Kidney (tissue), 14 donors: ENCODE results near the gene MANEA. TPM values are rescaled to one million over a fixed set of nuclear protein-coding genes. Genes with fewer than 3 reads are reported as not detected.

Experiments used
- DNase-seq, 5 donors: peaks; one replicate each; pipeline ENCODE4 v3.0.0-alpha.2; 2013 to 2020
- FAIRE-seq: peaks from 2 replicates; lab custom pipeline; 2012; peaks lifted over from hg19 to GRCh38; lab: Jason Lieb, UNC
- H3K27ac ChIP-seq, 2 donors: one replicate each; pipeline ENCODE4 v1.7.0; 2013; ENCODE audit warnings: low read depth in 2 of 2, low read length in 2 of 2, inconsistent platforms in 1 of 2
- H3K27me3 ChIP-seq: one replicate; pipeline ENCODE4 v1.7.1; 2013; ENCODE audit warnings: low read length, inconsistent platforms; ENCODE audit not compliant: control insufficient read depth, insufficient read depth
- H3K36me3 ChIP-seq, 3 donors: one replicate each; pipeline versions ENCODE4 v1.7.0 to v1.7.1; 2013; ENCODE audit warnings: low read length in 3 of 3, control low read depth in 1 of 3, inconsistent platforms in 1 of 3; ENCODE audit not compliant: insufficient read depth in 3 of 3, control insufficient read depth in 2 of 3
- H3K4me1 ChIP-seq, 3 donors: one replicate each; pipeline versions ENCODE4 v1.7.0 to v1.7.1; 2013; ENCODE audit warnings: low read length in 3 of 3, inconsistent platforms in 1 of 3, low read depth in 1 of 3; ENCODE audit not compliant: control insufficient read depth in 2 of 3, insufficient read depth in 2 of 3
- H3K4me3 ChIP-seq, 3 donors: one replicate each; pipeline versions ENCODE4 v1.7.0 to v1.8.1; 2013; ENCODE audit warnings: low read length in 3 of 3, control low read depth in 1 of 3, inconsistent platforms in 1 of 3
- H3K9ac ChIP-seq, 3 donors: one replicate each; pipeline versions ENCODE4 v1.7.0 to v1.7.1; 2013; ENCODE audit warnings: low read length in 3 of 3, control low read depth in 1 of 3, inconsistent platforms in 1 of 3
- H3K9me3 ChIP-seq, 3 donors: one replicate each; pipeline versions ENCODE4 v1.7.0 to v1.7.1; 2013; ENCODE audit warnings: low read length in 3 of 3, control low read depth in 1 of 3, inconsistent platforms in 1 of 3; ENCODE audit not compliant: control insufficient read depth in 2 of 3, insufficient read depth in 1 of 3
- intact Hi-C: fragments of 100-400 bp; cut with DNase I; formaldehyde crosslinking; loops from one replicate; pipeline ENCODE4 v1.11.1; 2022
- polyA plus RNA-seq: library from polyadenylated mRNA; stranded (reverse); fragments of 350-450 nt; fragmentation: Illumina TruSeq; extraction: RNeasy Lipid Tissue Mini Kit (QIAGEN cat#74804); gene quantifications from one replicate; pipeline ENCODE4 v1.2.3, GENCODE V29; 2014; ENCODE audit warnings: low read depth, low replicate concordance; ENCODE audit not compliant: insufficient read depth
- total RNA-seq: library from RNA; stranded (reverse); fragmentation: NEBNext Ultra II Directional; extraction: Animal tissue kit (Norgen Biotek cat#: 25700); gene quantifications from one replicate; pipeline ENCODE4 v1.2.1, GENCODE V29; 2021
- TF ChIP-seq, protein P1 (sequence below): IDR thresholded peaks from 3 replicates; pipeline ENCODE4 v1.5.1; 2012; ENCODE audit warnings: mild to moderate bottlenecking, moderate library complexity, borderline replicate concordance; ENCODE audit not compliant: insufficient read depth; ENCODE audit errors: extremely low read depth
- donor health status: control.
- donor health status: control.
- donor health status: control.
- donor health status: control.
- donor health status: control.
- donor health status: DM: yes; HTN: yes; CAD: no.
- donor health status: Normal renal cell carcinoma (clear cell type).

MANEA gene
- total and polyA plus RNA-seq, 2 donors from 2014 or later, result 5.4 to 15.6 TPM

- FAIRE-seq (no peak), DNase-seq (no peak)
- Histone ChIP-seq H3K9ac (no peak overlapping the region), H3K27ac (no peak overlapping the region), H3K36me3 (no peaks in the 10 kb centered on the region), H3K27me3 (no peaks in the 10 kb centered on the region), H3K4me3 (no peak overlapping the region), H3K4me1 (no peaks in the 10 kb centered on the region), H3K9me3 (no peaks in the 10 kb centered on the region)
- TF ChIP-seq, protein P1, sequence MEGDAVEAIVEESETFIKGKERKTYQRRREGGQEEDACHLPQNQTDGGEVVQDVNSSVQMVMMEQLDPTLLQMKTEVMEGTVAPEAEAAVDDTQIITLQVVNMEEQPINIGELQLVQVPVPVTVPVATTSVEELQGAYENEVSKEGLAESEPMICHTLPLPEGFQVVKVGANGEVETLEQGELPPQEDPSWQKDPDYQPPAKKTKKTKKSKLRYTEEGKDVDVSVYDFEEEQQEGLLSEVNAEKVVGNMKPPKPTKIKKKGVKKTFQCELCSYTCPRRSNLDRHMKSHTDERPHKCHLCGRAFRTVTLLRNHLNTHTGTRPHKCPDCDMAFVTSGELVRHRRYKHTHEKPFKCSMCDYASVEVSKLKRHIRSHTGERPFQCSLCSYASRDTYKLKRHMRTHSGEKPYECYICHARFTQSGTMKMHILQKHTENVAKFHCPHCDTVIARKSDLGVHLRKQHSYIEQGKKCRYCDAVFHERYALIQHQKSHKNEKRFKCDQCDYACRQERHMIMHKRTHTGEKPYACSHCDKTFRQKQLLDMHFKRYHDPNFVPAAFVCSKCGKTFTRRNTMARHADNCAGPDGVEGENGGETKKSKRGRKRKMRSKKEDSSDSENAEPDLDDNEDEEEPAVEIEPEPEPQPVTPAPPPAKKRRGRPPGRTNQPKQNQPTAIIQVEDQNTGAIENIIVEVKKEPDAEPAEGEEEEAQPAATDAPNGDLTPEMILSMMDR, result no peak
- intact Hi-C loops, result no loop called here
Measured at GRCh38 chr6:95545686-95546085, 31.6 kb upstream of the MANEA start.

GRCh38 chr6:95546148-95546547 is 31.2 kb upstream of the MANEA start:
- FAIRE-seq, result no peak
- Histone ChIP-seq H3K9ac (no peak overlapping the region), H3K9me3 (no peaks in the 10 kb centered on the region), H3K4me1 (no peaks in the 10 kb centered on the region), H3K36me3 (no peaks in the 10 kb centered on the region), H3K27ac (no peak overlapping the region), H3K4me3 (no peak overlapping the region), H3K27me3 (no peaks in the 10 kb centered on the region)
- DNase-seq, result no peak
- intact Hi-C loops, result no loop called here
- TF ChIP-seq, protein P1, result no peak

DNA sequence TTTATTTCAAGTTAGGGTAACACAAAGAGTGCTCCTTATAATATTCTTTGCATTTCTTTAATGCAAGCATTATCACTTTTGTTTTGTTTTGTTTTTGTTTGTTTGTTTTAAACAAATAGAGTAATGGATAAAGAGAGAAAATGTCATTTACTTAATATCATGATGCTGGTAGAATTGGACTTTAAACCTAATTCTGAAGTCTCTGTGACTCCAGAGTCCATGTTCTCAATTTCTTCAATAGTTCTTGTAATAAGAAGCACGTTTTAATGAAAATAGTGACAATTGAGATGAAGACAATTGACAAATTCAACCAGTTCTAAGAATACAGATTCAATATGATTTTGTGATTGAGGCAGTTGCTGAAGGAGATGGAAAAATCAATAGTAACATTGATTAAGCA is 30.3 kb upstream of the MANEA start:
- intact Hi-C loops, result no loop called here
- DNase-seq (no peak), FAIRE-seq (no peak)
- Histone ChIP-seq H3K4me3 (no peak overlapping the region), H3K9me3 (no peaks in the 10 kb centered on the region), H3K4me1 (no peaks in the 10 kb centered on the region), H3K9ac (no peak overlapping the region), H3K27ac (no peak overlapping the region), H3K36me3 (no peaks in the 10 kb centered on the region), H3K27me3 (no peaks in the 10 kb centered on the region)
- TF ChIP-seq, protein P1, result no peak

DNA sequence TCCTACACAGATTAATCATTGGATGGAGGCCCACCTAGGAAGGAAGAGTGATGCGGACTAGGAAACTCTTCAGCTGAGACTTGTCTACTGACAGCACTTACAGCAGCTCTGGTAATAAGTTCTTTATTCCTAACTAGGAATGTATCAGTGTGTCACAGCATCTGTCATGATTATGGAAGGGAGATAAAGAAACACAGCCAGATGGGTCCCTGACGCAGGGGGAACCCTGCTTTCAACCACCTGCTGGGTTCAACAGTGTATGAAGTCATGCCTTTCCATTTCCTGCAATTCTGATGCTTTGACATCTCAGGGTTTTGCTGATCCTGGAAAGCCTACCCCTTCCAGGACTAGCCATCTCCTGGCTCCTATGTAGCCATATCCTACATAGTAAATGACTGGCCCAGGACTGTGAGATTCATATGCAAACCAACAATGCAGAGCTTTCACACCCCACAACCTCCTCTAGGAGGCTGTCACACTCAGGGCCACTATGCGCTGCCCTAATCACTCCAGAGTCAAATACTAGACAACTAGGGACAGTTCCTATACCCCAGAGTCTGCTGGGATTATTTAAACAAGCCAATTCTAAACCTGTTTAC is 29.0 kb upstream of the MANEA start:
- no peak for FAIRE-seq
- intact Hi-C loops, result no loop called here
- no peak overlapping the region for H3K9ac ChIP-seq
- TF ChIP-seq, protein P1, result no peak
- no peak for DNase-seq
- H3K4me1 ChIP-seq, result no peaks in the 10 kb centered on the region
- H3K4me3 ChIP-seq, result no peak overlapping the region
- no peak overlapping the region for H3K27ac ChIP-seq
- H3K27me3 ChIP-seq, result no peaks in the 10 kb centered on the region
- no peaks in the 10 kb centered on the region for H3K36me3 ChIP-seq
- no peaks in the 10 kb centered on the region for H3K9me3 ChIP-seq
